Pulmonary artery endothelial cell (primary cell): ENCODE data around the gene STAC3. TPM values are rescaled to one million over a fixed set of nuclear protein-coding genes. Genes with fewer than 3 reads are reported as not detected.

Experiments
- DNase-seq: peaks from one replicate; pipeline ENCODE4 v3.0.0-alpha.2; 2011; ENCODE audit warnings: low read depth, low spot score
- total RNA-seq: library from RNA; depleted of rRNA; stranded (reverse); fragments of >200 nt; gene quantifications from 2 replicates; pipeline ENCODE4 v1.2.3, GENCODE V29; 2014

STAC3 gene
- total RNA-seq, 1 donor from 2014 or later, result 0.13 TPM

DNA sequence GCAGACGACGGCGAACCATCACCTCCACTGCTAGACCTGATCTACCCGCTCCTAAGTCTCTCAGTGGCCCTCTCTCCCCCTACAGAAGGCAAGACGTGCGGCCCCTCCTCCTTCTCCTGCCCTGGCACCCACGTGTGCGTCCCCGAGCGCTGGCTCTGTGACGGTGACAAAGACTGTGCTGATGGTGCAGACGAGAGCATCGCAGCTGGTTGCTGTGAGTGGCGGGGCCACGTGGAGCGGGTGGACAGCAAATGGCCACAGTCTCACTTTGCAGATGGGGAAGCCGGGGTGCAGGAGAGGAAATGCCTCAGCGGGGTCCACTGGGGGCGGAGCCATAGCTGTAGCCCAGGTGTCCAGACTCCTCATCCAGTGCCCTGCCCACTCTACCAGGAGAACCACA is 55.8 kb downstream of the STAC3 start:
- DNase-seq, result no peak

DNA sequence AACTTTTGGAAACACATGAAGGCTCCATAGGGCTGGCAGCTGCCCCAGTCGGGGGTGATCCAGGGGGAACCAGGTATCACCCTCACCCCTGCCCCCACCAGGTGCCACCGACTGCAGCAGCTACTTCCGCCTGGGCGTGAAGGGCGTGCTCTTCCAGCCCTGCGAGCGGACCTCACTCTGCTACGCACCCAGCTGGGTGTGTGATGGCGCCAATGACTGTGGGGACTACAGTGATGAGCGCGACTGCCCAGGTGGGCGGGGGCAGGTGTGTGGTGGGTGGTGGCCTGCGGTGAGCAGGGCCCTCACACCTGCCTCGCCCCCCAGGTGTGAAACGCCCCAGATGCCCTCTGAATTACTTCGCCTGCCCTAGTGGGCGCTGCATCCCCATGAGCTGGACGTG is 56.7 kb downstream of the STAC3 start:
- no peak for DNase-seq

DNA sequence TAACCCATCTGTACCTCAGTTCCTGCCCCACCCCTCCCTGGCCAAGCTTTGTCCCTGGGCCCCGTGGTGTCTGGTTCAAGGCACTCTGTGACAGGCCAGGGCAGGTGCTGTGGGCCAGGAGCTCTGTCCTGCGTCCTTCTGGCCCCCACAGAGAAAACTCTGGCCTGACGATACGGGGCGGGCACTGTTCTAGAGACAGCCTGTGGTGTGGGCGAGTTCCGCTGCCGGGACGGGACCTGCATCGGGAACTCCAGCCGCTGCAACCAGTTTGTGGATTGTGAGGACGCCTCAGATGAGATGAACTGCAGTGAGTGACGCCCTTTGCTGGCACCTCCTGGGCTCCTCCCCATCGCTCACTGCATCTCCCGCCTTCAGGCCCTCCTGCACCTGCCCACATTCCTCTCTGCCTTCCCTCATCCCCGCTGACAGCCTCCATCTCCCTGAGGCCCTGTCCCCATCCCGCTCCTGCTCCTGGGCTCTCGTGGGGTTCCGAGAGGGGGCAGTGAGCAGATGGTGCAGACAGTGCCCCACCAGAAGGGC is 57.2 kb downstream of the STAC3 start:
- DNase-seq, result no peak

Other genes with a start within 250 kb of the STAC3 start
- gene ZBTB39, start 244.6 kb downstream of the STAC3 start, total RNA-seq, result 6.0 and 7.4 TPM in 2 replicates
- gene TAC3, start 234.7 kb downstream of the STAC3 start, total RNA-seq, result not detected in 2 replicates
- gene MYO1A, start 201.1 kb downstream of the STAC3 start, total RNA-seq, result under 0.01 TPM in 1 of 2 replicates, not detected in the other
- gene NEMP1, start 172.4 kb downstream of the STAC3 start, total RNA-seq, result 6.0 and 15.1 TPM in 2 replicates
- 13.6 and 15.4 TPM in 2 replicates for gene NAB2, start 162.1 kb downstream of the STAC3 start, total RNA-seq
- 62.4 and 70.4 TPM in 2 replicates for gene STAT6, start 139.8 kb downstream of the STAC3 start, total RNA-seq
- 4.6 and 5.9 TPM in 2 replicates for gene LRP1, start 122.7 kb downstream of the STAC3 start, total RNA-seq
- not detected in 2 replicates for gene LRP1-AS, start 103.6 kb downstream of the STAC3 start, total RNA-seq
- gene NXPH4, start 34.4 kb downstream of the STAC3 start, total RNA-seq, result 0.13 and 0.28 TPM in 2 replicates
- 247 and 270 TPM in 2 replicates for gene SHMT2, start 21.5 kb downstream of the STAC3 start, total RNA-seq
- gene R3HDM2, start 179.9 kb upstream of the STAC3 start, total RNA-seq, result 4.5 and 5.5 TPM in 2 replicates
- not detected in 2 replicates for gene INHBC, start 183.6 kb upstream of the STAC3 start, total RNA-seq
- not detected in 2 replicates for gene INHBE, start 204.1 kb upstream of the STAC3 start, total RNA-seq
- 0.04 and 0.07 TPM in 2 replicates for gene GLI1, start 208.6 kb upstream of the STAC3 start, total RNA-seq
- under 0.01 TPM in 1 of 2 replicates, not detected in the other for gene ARHGAP9, start 228.7 kb upstream of the STAC3 start, total RNA-seq
- 171 and 179 TPM in 2 replicates for gene MARS1, start 236.9 kb upstream of the STAC3 start, total RNA-seq